ENCODE data around the gene CPSF4.
"Not testable (repeated sequence)": the region's sequence is repeated elsewhere in the genome, so short reads cannot be mapped to it uniquely, and the experiment has no call there.

The CPSF4 gene

GRCh38 chr7:99497766-99498545 lies 59.2 kb downstream of the CPSF4 start:
- DNase-seq = no peak

- DNase-seq = no peak
Observed at GRCh38 chr7:99498546-99498944, 59.8 kb downstream of the CPSF4 start.

GRCh38 chr7:99499371-99499720 lies 60.6 kb downstream of the CPSF4 start:
- DNase-seq = no peak

GRCh38 chr7:99499721-99500636 lies 61.2 kb downstream of the CPSF4 start, which contains the start of gene ZNF394:
TSS of gene ZNF394 (minus strand) at chr7:99500281. CDS start at chr7:99500093, 188 bp downstream.
- peak; percentile 77 for DNase-seq

GRCh38 chr7:99500637-99501009 lies 61.9 kb downstream of the CPSF4 start:
- DNase-seq = no peak

- DNase-seq = not testable (repeated sequence)
Observed at GRCh38 chr7:99501236-99501635, 62.5 kb downstream of the CPSF4 start.

- DNase-seq = no peak
Observed at GRCh38 chr7:99504281-99504602, 65.5 kb downstream of the CPSF4 start.

- peak; percentile 95 for DNase-seq
Observed at GRCh38 chr7:99504603-99505323, 66.0 kb downstream of the CPSF4 start, which contains the start of gene ZKSCAN5. TSS of gene ZKSCAN5 (plus strand) at chr7:99504662. CDS start at chr7:99506045, 1,383 bp downstream.

GRCh38 chr7:99505324-99505662 lies 66.5 kb downstream of the CPSF4 start:
- no peak for DNase-seq

All from NCI-H748 treated with DMSO at 0.1 percent for 48 hours (cell line).